Retina (tissue), 1 donor: ENCODE data around the gene SENP8.

Source experiments
- DNase-seq: peaks from one replicate; pipeline ENCODE4 v3.0.0-alpha.2; 2016

The SENP8 gene

GRCh38 chr15:72176159-72176558, 58.0 kb downstream of the SENP8 start:
- DNase-seq, result no peak

DNA sequence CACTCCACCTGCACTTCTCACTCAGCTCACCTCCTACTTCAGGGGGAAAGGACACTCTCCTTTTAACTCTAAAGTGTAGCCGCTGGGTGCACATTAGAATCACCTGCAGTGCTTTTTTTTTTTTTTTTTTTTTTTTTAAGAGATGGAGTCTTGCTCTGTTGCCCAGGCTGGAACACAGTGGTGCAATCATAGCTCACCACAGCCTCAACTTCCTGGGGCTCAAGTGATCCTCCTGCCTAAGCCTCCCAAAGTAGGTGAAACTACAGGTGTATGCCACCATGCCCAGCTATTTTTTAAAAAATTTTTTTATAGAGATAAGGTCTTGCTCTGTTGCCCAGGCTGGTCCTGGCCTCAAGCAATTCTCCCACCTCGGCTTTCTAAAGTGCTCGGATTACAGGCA, 58.5 kb downstream of the SENP8 start:
- DNase-seq, result no peak

DNA sequence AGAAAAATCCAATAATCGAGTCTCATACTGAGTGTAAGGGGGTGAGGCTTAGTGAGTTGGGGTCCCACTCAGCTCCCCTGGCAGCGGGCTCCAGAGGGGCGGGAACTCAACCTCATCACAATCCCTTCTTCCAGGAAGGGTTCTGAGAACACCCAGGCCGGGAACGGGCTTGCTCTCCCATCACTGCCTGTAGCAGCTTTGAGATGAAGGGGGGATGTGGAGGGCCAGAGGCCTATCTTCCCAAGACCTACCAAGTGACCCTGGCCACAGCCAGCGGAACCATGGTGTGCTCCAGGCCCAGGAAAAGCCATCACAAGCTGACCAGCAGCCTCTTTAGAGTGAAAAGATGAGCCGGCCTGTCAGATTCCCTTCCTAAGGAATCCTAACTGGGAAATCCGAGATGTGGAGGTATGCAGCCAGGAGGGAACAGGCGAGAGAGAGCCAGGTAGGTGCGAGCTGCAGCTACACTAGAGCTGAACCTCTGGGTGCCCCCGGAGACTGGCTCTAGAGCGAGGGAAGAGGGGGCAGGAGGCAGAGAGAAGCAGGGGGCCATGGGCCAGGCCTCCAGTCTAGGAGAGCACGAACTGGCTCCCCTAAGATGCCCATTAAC, 60.9 kb downstream of the SENP8 start:
- no peak for DNase-seq

GRCh38 chr15:72179950-72180581, 61.9 kb downstream of the SENP8 start:
- no peak for DNase-seq

DNA sequence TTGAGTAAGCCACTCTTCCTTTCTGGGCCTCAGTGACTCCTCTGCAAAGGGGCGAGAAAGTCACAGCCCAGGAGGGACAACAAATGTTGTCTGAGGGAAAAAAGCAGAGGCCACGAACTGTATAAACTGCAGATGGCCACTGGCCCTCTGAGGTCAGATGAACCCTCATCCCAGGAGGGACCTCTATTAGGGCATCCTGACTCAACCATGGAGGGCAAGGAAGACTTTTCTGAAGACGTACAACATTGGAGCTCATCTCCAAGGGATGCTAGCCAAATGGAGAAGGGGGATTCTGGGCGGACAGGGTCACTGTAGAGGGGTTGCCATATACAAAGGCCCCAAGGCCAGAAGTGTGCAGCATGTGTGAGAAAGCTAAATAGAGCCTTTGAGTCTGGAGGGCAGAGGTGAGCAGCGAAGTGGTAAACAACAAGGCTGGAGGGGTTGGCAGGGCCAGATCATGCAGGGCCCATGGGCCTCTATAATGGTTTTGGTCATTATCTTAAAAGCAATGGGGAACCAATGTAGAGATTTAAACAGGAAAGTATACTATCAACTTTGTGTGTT, 62.6 kb downstream of the SENP8 start:
- DNase-seq, result no peak

DNA sequence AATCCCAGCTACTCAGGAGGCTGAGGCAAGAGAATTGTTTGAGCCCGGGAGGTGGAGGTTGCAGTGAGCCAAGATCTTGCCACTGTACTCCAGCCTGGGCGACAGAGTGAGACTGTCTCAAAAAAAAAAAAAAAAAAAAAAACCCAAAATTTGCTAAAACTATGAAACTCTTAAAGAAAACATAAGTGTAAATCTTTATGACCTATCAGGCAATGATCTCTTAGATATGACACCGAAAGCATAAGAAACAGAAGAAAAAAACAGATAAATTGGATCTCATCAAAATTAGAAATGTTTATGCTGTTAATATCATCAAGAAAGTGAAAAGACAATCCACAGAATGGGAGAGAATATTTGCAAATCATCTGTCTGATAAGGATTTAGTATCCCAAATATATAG, 64.0 kb downstream of the SENP8 start:
- no peak for DNase-seq

GRCh38 chr15:72182673-72183072, 64.5 kb downstream of the SENP8 start:
- DNase-seq, result no peak

GRCh38 chr15:72183781-72184164, 65.6 kb downstream of the SENP8 start:
- no peak for DNase-seq

DNA sequence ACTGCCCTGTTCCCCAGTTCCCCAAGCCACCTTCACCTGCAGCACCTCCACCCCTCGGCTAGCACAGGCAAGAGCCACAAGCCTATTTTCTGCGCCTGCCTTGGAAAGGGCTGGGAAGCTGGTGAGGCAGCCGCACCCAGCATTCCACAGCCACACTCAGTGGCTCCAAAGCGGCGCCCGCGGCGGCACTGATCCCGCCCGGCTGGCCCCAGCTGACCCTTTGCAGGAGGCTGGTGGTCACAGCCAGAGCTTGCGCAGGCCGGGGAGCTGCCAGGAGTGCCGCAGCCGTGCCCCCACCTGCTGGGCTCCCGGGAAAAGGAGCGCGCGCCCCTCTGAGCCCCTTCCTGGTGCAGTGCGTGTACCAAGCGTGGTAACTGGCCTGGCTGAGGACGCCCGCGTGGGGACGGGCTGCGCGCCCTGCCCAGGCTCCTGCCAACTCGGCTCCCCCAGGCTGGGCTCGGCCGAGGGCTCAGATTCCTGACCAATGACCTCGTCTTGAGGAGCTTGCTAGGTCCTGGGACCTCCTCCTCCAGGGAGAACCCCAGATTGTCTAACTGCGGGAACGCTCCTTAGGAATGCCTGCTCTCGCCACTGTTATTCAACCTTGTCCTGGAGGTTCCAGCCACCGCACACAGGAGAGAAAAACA, 66.1 kb downstream of the SENP8 start:
- DNase-seq, result peak; percentile 68

- no peak for DNase-seq
Observed at GRCh38 chr15:72189250-72189902, 71.2 kb downstream of the SENP8 start.

- no peak for DNase-seq
Observed at GRCh38 chr15:72192416-72192815, 74.2 kb downstream of the SENP8 start.
